Erythroblast (primary cell): ENCODE measurements around the gene INSYN2A.

Experiments used
- DNase-seq, 2 experiments: peaks; one replicate each; lab custom pipeline; 2025; lab: John Stamatoyannopoulos, UW
- GATA1 ChIP-seq: IDR thresholded peaks from 2 replicates; pipeline ENCODE4 v1.6.1; 2011; ENCODE audit warnings: low read depth, mild to moderate bottlenecking, control low read depth, low read length, moderate library complexity
- POLR2A ChIP-seq: IDR thresholded peaks from 2 replicates; pipeline ENCODE4 v1.6.1; 2011; ENCODE audit warnings: mild to moderate bottlenecking, low read length

INSYN2A gene

GRCh38 chr10:127182161-127182560 lies 14.2 kb downstream of the INSYN2A start:
- TF ChIP-seq GATA1 (no peak), POLR2A (no peak)
- DNase-seq = no peak

- DNase-seq = no peak
- TF ChIP-seq GATA1 (no peak), POLR2A (no peak)
These were observed 16.7 kb downstream of the INSYN2A start for GRCh38 chr10:127179612-127180250.

DNA sequence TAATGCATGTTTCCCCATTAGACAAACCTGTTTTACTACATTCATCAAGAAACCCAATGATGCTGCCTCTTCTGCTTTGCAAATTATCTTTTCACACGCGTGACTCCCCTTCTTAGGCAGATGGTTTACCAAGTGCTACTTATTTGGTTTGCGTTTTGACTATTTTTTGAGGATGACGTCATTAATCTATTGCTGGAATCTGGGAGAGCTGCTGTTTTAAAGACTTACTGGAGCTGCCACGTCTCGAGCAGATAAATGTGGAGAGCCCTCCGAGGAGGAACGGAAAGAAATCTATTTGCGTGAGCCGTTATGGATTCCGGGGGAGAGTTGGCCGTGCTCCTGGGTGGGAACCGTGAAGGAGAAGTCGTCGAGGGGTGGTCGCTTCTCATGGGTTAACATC lies 19.7 kb downstream of the INSYN2A start:
- TF ChIP-seq POLR2A (no peak), GATA1 (no peak)
- DNase-seq = no peak

- TF ChIP-seq POLR2A (no peak), GATA1 (no peak)
- DNase-seq = no peak
These were observed 20.9 kb downstream of the INSYN2A start for GRCh38 chr10:127175357-127176110.

DNA sequence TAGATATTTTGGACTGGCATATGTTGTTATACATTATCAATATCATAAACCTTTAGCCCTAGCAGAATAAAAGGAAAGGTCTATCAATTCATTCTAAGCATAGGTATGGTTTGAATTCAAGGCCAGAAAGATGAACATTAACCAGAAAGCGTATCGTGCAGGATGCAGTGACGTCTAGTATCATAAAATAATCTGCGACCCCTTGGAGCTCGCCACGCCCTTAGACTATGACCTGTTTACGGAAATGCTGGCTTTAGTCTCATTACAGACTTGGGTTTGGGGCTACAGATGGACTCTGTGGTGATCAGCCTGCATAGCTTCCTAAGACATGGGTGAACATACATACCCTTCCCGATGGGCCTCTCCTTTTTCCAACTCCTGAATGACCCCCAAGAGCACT lies 21.5 kb downstream of the INSYN2A start:
- TF ChIP-seq GATA1 = no peak
- no peak for TF ChIP-seq POLR2A
- DNase-seq = no peak

- DNase-seq = no peak
- TF ChIP-seq GATA1 = no peak
- no peak for TF ChIP-seq POLR2A
These were observed 28.1 kb downstream of the INSYN2A start for GRCh38 chr10:127168261-127168660.

GRCh38 chr10:127162841-127163240 lies 33.5 kb downstream of the INSYN2A start:
- TF ChIP-seq POLR2A (no peak), GATA1 (no peak)
- DNase-seq = no peak

- TF ChIP-seq GATA1 (no peak), POLR2A (no peak)
- DNase-seq = no peak
These were observed 34.9 kb downstream of the INSYN2A start for GRCh38 chr10:127161482-127161881.

GRCh38 chr10:127159648-127160245 lies 36.6 kb downstream of the INSYN2A start:
- no peak for TF ChIP-seq POLR2A
- TF ChIP-seq GATA1 = no peak
- no peak for DNase-seq

DNA sequence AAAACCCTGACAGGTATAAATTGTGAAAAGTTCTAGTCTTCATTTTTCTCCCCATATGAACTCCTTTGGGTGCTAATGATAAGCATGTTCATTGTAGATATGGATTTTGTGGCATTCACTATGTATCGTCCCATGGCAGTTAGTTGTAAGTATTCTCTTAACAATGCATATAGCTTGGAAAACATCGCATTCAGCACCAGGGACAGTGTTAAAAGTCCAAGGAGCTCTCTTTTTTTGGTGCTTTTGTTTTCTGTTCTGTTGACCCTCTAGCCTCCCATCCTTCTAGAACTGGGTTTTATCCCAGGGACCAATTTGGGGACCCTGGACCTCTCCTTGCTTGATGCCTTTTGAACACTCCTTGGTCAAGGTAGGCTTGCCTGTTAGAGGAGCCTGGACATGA lies 37.7 kb downstream of the INSYN2A start:
- TF ChIP-seq POLR2A (no peak), GATA1 (no peak)
- DNase-seq = no peak

DNA sequence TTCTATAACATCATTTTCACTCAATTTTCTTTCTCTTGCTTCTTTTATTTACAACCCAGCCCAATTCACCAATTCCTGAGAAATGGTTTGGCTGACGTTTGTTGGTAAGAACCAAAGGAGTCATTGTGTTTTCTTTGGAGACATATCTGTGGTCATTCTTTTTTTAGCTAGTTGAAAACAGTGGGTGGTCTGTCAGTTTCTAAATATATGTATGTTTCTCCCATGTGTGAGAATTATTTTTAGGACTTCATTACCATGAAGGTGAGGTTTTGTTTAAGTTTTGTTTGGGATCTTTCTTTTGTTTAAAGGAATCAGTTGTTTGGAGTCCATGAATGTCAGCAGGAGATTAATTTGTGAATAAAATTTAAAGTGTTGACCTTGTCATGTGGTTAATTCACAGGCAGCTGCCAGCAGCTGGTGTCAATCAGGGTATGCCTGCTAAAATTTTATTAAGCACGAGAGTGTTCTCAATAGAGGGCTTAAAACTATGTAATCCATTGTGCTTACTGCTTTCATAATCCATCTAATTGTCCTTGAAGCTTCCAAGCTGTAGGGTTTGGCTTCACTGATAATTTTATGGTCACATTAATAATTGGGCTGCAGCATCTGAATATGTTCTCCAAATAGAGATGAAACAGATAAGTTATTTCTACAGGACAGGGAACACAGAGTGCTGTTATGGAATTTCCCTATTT lies 38.7 kb downstream of the INSYN2A start:
- no peak for TF ChIP-seq GATA1
- TF ChIP-seq POLR2A = no peak
- DNase-seq = no peak

DNA sequence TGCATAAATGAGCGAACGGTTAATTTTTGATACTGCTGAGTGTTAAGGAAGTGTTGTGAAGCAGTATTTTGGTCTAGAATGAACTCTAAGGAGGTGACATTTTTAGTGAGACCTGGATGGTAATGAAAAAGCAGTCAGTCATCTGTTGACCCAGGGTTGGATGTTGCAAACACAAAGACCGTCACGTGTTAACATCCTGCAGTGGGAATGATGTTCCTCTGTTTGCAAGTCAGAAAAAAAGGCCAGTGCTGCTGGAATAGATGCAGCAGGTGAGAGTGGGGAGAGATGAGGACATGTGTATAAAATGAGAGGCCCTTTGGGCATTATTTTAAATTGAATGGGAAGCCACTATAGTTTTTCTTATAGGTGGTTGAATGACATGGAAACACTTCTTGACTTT lies 39.3 kb downstream of the INSYN2A start:
- TF ChIP-seq GATA1 (no peak), POLR2A (no peak)
- DNase-seq = no peak

GRCh38 chr10:127154831-127155620 lies 41.4 kb downstream of the INSYN2A start:
- no peak for DNase-seq
- TF ChIP-seq POLR2A (no peak), GATA1 (no peak)

DNA sequence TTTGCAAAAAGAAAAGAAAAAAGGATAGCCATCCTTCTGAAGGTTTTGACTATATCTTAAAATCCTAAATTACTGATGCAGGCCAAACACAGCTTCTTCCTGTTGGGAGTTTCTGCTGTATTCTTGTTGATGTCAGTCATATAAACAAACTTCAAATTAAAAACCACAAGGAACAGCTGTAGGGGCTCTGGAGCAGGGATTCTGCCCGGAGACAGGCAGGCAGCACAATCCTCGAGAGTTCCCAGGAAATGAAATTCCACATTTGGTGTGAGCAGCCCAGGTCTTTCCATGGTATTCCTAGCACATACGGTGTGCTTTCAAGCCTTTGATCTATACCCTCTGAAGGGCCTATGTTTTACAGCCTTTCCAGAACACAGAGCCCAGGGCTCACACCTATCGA lies 43.2 kb downstream of the INSYN2A start:
- no peak for TF ChIP-seq GATA1
- TF ChIP-seq POLR2A = no peak
- DNase-seq = no peak
